Thymus (tissue), 11 donors: ENCODE measurements around the gene PFKM. TPM values are rescaled to one million over a fixed set of nuclear protein-coding genes. Genes with fewer than 3 reads are reported as not detected.
A peak's percentile ranks its signal among the peaks of the same experiment; 100 is the strongest.

Source experiments
- DNase-seq, 9 donors: peaks; one replicate each; pipeline ENCODE4 v3.0.0-alpha.2; 2013; ENCODE audit warnings: low spot score in 9 of 9, low read depth in 6 of 9, missing footprints in 1 of 9
- H3K27ac ChIP-seq, 2 donors: one replicate each; pipeline ENCODE4 v1.5.1; 2013; ENCODE audit warnings: control low read depth in 1 of 2, low read depth in 1 of 2, low read length in 1 of 2, mild to moderate bottlenecking in 1 of 2, moderate library complexity in 1 of 2
- H3K27me3 ChIP-seq, 2 donors: one replicate each; pipeline ENCODE4 v1.5.1; 2013; ENCODE audit warnings: low read length in 1 of 2; ENCODE audit not compliant: control insufficient read depth in 2 of 2, insufficient read depth in 1 of 2
- H3K36me3 ChIP-seq, 2 donors: one replicate each; pipeline ENCODE4 v1.5.1; 2013; ENCODE audit warnings: low read length in 1 of 2, mild to moderate bottlenecking in 1 of 2, moderate library complexity in 1 of 2; ENCODE audit not compliant: control insufficient read depth in 2 of 2, insufficient read depth in 2 of 2
- H3K4me1 ChIP-seq, 2 donors: one replicate each; pipeline ENCODE4 v1.5.1; 2013; ENCODE audit warnings: low read length in 2 of 2; ENCODE audit not compliant: control insufficient read depth in 2 of 2, insufficient read depth in 2 of 2
- H3K4me3 ChIP-seq, 2 donors: one replicate each; pipeline ENCODE4 v1.5.1; 2013; ENCODE audit warnings: low read length in 2 of 2, control low read depth in 1 of 2, mild to moderate bottlenecking in 1 of 2
- H3K9me3 ChIP-seq, 2 donors: one replicate each; pipeline ENCODE4 v1.5.1; 2013; ENCODE audit warnings: low read length in 1 of 2, mild to moderate bottlenecking in 1 of 2; ENCODE audit not compliant: control insufficient read depth in 2 of 2, insufficient read depth in 1 of 2
- WGBS: extraction: QIAGEN DNeasy Blood & Tissue Kit; methylation state at CpG from one replicate; pipeline ENCODE4 v1.1.7; 2013; 5-methylcytosine and 5-hydroxymethylcytosine counted together
- polyA plus RNA-seq: library from polyadenylated mRNA; stranded (reverse); fragments of 200-250 nt; gene quantifications from one replicate; pipeline ENCODE4 v1.2.3, GENCODE V29; 2013
- total RNA-seq: library from RNA; stranded (reverse); fragments of 120-200 nt; gene quantifications from one replicate; pipeline ENCODE4 v1.2.4, GENCODE V29; 2013
- donor health status: healthy.

PFKM gene
- total and polyA plus RNA-seq, 2 donors = 12.8 to 16.1 TPM

DNA sequence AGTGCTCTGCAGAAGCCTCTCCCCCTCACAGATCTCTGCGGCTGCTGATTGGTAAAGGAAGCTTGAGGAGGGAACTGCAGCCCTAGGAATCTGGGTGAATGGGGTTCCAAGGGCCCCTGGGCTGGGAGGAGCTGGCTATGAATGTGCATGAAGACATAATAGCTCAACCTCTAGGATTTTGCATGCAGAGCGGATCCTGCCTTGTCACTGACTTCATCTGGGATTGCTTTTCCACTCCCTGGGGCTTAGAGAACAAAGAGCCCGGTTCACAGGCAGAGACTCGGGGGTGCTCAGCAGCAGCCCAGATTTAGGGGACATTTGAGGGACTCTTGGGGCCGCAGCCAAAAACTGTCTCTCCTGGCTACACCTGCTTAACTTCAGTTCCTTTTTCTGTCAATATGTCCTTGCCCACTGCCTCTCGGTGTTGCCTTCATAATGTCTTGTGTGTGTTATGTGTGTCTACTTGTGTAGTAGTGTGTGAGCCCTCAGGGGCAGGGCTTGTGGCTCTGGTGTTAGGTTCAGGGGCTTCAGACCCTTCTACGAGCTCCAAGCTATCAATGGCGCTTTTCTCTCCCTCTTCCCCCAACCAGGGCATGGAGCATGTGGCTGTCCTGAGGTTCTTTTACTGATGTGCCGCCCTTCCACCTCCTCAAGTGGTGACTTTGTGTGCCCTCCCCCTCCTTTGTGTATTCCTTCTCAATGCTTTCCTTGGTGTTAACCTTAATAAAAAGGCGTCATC lies 66.2 kb downstream of the PFKM start:
- no peaks in the 10 kb centered on the region for H3K36me3 ChIP-seq
- peaks cover 0 to 8% of the 10 kb centered on the region in 2 donors for H3K9me3 ChIP-seq
- 82% methylated on average over 10 of the region's 10 CpGs for WGBS
- peaks cover 5 to 20% of the 10 kb centered on the region in 2 donors for H3K4me1 ChIP-seq
- peaks cover 48 to 83% of the 10 kb centered on the region in 2 donors for H3K27me3 ChIP-seq
- H3K4me3 ChIP-seq = no peak overlapping the region
- DNase-seq = no peak
- H3K27ac ChIP-seq = no peak overlapping the region

DNA sequence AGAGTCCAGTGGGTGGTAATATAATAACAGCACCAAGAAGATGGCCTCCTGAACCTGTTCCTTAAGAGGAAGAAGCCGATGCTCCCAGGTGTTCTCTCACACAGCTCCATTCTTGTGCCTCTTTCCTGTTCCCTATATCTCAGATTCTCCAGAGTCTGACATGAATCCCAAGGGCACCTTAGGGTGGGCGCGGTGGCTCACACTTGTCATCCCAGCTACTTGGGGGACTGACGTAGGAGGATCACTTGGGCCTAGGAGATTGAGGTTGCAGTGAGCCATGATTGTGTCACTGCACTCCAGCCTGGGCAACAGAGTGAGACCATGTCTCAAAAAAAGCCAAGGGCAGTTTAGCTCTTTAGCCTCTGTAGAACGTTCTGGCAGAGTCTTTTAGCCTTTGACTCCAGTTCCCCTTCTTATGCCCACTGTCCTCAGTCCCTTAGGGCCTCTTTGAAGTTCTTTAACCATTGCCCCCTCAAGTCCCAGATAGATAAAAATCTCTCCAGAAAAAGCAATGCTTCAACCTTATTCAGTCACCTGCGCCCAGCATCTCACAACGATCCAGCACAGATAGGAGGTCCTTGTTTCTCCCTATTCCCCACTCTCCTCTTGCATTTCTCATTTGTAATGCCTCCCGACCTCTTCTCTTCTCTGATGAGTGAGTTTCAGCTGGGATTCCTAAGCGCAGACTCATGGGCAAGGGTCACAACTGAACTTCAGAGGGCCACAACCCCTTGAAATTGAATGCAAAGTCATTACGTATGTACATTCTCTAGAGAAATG lies 68.9 kb downstream of the PFKM start:
- DNase-seq = no peak
- Histone ChIP-seq H3K27ac (no peak overlapping the region), H3K4me3 (no peak overlapping the region), H3K9me3 (peaks cover 0 to 8% of the 10 kb centered on the region in 2 donors), H3K4me1 (peaks cover 0 to 13% of the 10 kb centered on the region in 2 donors), H3K27me3 (peaks cover 37 to 65% of the 10 kb centered on the region in 2 donors), H3K36me3 (no peaks in the 10 kb centered on the region)
- WGBS = 94% methylated on average over 10 of the region's 10 CpGs

DNA sequence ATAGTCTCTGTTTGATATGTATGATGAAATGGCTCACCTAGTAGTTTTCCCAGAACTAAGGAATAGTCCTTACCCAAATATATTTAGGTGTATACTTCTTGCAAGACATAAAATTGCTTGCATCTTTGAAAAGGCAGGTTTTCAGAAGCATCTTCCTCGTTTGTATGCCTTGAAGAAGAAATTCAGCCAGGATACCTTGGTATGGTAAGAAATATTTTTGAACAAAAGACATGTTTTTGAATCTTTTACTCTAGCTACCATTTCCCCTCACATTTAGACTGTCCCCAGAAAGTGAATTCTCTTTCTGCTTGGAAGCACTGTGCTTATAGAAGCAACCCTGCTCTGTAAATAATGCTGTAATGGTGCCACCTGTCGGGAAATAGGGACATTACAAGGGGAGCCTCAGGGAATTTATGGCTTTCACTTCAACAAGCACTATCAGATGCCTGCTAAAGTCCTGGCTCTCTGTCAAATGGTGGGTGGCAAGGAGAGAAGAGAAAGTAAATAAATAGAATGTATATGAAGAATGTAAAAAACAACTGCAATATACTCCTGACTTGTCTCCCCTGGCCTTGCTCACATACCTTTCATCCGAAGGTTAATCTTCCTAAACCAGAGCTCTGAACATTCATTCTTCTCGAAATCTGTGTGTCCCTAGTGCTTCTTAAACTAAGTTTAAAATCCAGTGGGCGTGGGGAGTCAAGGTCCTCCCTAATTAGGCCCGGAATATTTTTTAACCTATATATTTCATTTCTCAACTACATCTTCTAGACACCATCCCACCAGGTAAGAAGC lies 70.4 kb downstream of the PFKM start:
- WGBS = 59% methylated on average over 6 of the region's 6 CpGs
- H3K27ac ChIP-seq = no peak overlapping the region
- H3K36me3 ChIP-seq = no peaks in the 10 kb centered on the region
- peaks cover 30 to 60% of the 10 kb centered on the region in 2 donors for H3K27me3 ChIP-seq
- H3K9me3 ChIP-seq = peaks cover 0 to 2% of the 10 kb centered on the region in 2 donors
- DNase-seq = peak in 8 of 9 donors; percentile 37 to 84 (median 66)
- peaks cover 0 to 2% of the 10 kb centered on the region in 2 donors for H3K4me1 ChIP-seq
- H3K4me3 ChIP-seq = no peak overlapping the region

DNA sequence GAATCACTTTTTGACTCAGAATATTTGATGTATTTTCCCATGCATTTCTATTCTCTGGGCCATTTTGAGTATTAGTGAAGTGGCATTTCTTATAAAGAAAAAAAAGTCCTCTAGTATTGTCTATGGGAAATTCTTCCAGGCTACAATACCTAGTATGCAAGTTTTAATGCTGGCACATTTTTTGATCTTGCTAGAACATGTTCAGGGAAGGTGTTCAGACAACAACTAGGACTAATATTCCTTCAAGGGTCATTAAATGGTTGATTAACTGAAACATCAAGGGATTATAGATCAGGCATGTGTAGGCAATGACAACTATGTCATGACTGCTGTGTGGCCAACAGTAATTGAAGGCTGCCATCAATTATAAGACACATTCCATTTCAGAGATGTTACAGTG lies 71.9 kb downstream of the PFKM start:
- peaks cover 21 to 48% of the 10 kb centered on the region in 2 donors for H3K27me3 ChIP-seq
- no peaks in the 10 kb centered on the region for H3K9me3 ChIP-seq
- no peak for DNase-seq
- no peaks in the 10 kb centered on the region for H3K4me1 ChIP-seq
- no peak overlapping the region for H3K27ac ChIP-seq
- no peaks in the 10 kb centered on the region for H3K36me3 ChIP-seq
- no peak overlapping the region for H3K4me3 ChIP-seq

DNA sequence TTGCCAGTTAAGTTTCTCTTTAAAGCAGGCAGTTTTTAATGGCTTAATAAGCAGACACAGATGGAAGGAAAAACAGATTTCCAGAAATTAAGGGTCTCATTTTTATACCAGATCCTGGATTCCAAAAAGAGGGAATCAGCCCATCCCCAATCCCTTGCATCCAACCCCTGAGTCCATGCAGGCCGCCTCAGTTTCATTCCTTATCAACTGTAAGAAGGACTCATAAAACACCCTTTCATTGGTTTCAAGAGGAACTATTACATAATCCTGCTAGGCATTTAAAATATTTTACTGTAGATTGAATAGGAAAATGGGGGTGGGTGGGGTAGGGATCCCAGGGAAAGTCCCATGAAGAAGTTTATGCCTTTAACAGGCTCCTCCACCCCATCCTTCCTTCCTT lies 73.7 kb downstream of the PFKM start:
- Histone ChIP-seq H3K4me1 (peaks cover 3 to 6% of the 10 kb centered on the region in 2 donors), H3K9me3 (no peaks in the 10 kb centered on the region), H3K4me3 (no peak overlapping the region), H3K36me3 (no peaks in the 10 kb centered on the region), H3K27ac (no peak overlapping the region), H3K27me3 (peaks cover 13 to 33% of the 10 kb centered on the region in 2 donors)
- DNase-seq = no peak
- 94% methylated on average over 1 of the region's 1 CpG for WGBS

DNA sequence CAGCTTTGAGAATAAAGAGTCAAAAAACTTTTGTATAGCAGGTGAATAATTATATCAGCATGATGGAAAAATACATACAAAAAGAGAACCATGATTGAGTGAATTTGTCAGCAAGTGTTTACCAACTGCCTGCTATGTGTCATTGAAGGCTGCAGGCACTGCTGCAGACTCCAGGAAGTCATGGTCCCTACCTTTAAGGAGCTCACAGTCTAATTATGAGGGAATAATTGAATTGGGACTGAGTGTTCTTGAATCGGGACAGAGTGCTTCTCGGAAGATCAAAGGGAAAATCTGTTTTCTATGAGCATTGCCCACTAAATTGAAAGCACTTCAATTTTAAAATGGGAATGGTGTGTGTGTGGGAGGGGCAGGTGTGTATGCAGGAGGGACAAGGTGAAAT lies 74.5 kb downstream of the PFKM start:
- peaks cover 13 to 27% of the 10 kb centered on the region in 2 donors for H3K27me3 ChIP-seq
- no peak for DNase-seq
- H3K27ac ChIP-seq = no peak overlapping the region
- 92% methylated on average over 2 of the region's 2 CpGs for WGBS
- no peaks in the 10 kb centered on the region for H3K36me3 ChIP-seq
- H3K4me3 ChIP-seq = no peak overlapping the region
- no peaks in the 10 kb centered on the region for H3K9me3 ChIP-seq
- H3K4me1 ChIP-seq = peaks cover 3 to 6% of the 10 kb centered on the region in 2 donors

DNA sequence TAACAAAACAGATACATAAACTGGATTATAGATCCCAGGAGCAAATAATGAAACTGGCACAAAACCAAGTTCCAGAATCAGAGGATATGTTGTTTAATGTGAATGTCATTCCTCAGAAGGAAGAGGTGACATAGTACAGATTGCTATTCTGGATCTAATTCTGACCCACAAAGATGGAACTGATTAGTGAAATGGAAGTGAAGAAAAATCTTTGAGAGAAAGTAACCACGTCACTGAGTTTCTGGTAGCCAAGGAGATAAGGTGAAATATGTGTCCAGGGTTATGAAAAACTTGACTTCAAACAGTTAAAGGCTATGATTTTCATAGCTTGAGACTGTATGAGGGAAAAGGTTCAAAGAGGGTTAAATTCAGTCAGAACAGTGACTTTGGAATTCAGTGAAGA lies 75.6 kb downstream of the PFKM start:
- WGBS = 89% methylated on average over 1 of the region's 1 CpG
- H3K4me1 ChIP-seq = peaks cover 9 to 17% of the 10 kb centered on the region in 2 donors
- no peaks in the 10 kb centered on the region for H3K9me3 ChIP-seq
- H3K27ac ChIP-seq = no peak overlapping the region
- H3K4me3 ChIP-seq = no peak overlapping the region
- H3K27me3 ChIP-seq = peaks cover 12 to 24% of the 10 kb centered on the region in 2 donors
- no peaks in the 10 kb centered on the region for H3K36me3 ChIP-seq
- no peak for DNase-seq
